Gastroesophageal sphincter (tissue), 3 donors: ENCODE results near the gene CFAP251.

Experiments used
- CTCF ChIP-seq, 4 experiments: fragments of 200-600 bp in 2 of 4; fragments of 450-650 bp in 2 of 4; sonication (generic) in 1 of 4; IDR thresholded peaks; one replicate each; pipeline ENCODE4 v1.5.1; 2017 to 2019; ENCODE audit warnings: antibody characterized with exemption in 4 of 4, mild to moderate bottlenecking in 2 of 4, moderate library complexity in 2 of 4
- EP300 ChIP-seq: sonication (generic); formaldehyde crosslinking; IDR thresholded peaks from one replicate; pipeline ENCODE4 v1.6.1; 2017; ENCODE audit warnings: antibody characterized with exemption, mild to moderate bottlenecking
- POLR2A ChIP-seq, 2 donors: fragments of 450-650 bp; IDR thresholded peaks; one replicate each; pipeline ENCODE4 v1.6.1; 2017; ENCODE audit warnings: antibody characterized with exemption in 2 of 2, mild to moderate bottlenecking in 2 of 2, moderate library complexity in 1 of 2
- POLR2AphosphoS5 ChIP-seq: sonication (generic); formaldehyde crosslinking; IDR thresholded peaks from one replicate; pipeline ENCODE4 v1.6.1; 2017; ENCODE audit warnings: antibody characterized with exemption

- TF ChIP-seq CTCF (IDR thresholded peaks at IDR 0.05) (no peak), EP300 (no peak), POLR2A (IDR thresholded peaks at IDR 0.05) (no peak), POLR2AphosphoS5 (no peak)
Observed at GRCh38 chr12:121996945-121997612, 78.7 kb downstream of the CFAP251 start.
